H9 (cell line): ENCODE results near the gene SLC25A3. TPM values are rescaled to one million over a fixed set of nuclear protein-coding genes. Genes with fewer than 3 reads are reported as not detected.

Source experiments
- DNase-seq: peaks from one replicate; pipeline ENCODE4 v3.0.0-alpha.2; 2017
- H2AFZ ChIP-seq: one replicate; pipeline ENCODE4 v1.6.1; 2013; ENCODE audit warnings: mild to moderate bottlenecking, low read length, control low read depth, moderate library complexity
- H2AK5ac ChIP-seq: 2 replicates; pipeline ENCODE4 v1.6.1; 2013; ENCODE audit warnings: low read length, control low read depth, mixed read lengths; ENCODE audit not compliant: insufficient read length
- H2BK120ac ChIP-seq: one replicate; pipeline ENCODE4 v1.6.1; 2013; ENCODE audit warnings: low read depth, mild to moderate bottlenecking, low read length, control low read depth, inconsistent platforms; ENCODE audit not compliant: poor library complexity, severe bottlenecking
- H2BK12ac ChIP-seq: 2 replicates; pipeline ENCODE4 v1.6.1; 2013; ENCODE audit warnings: low read length, control low read depth, mixed read lengths, low read depth; ENCODE audit not compliant: insufficient read length
- H2BK15ac ChIP-seq: 2 replicates; pipeline ENCODE4 v1.6.1; 2013; ENCODE audit warnings: low read depth, low read length, control low read depth
- H2BK20ac ChIP-seq: one replicate; pipeline ENCODE4 v1.6.1; 2013; ENCODE audit warnings: low read depth, mild to moderate bottlenecking, low read length, control low read depth, inconsistent platforms; ENCODE audit not compliant: poor library complexity, severe bottlenecking
- H2BK5ac ChIP-seq: 2 replicates; pipeline ENCODE4 v1.6.1; 2013; ENCODE audit warnings: low read length, control low read depth, mixed read lengths; ENCODE audit not compliant: insufficient read length
- H3K14ac ChIP-seq: 2 replicates; pipeline ENCODE4 v1.6.1; 2013; ENCODE audit warnings: low read length, control low read depth; ENCODE audit not compliant: insufficient read depth
- H3K18ac ChIP-seq: 2 replicates; pipeline ENCODE4 v1.6.1; 2013; ENCODE audit warnings: low read depth, mild to moderate bottlenecking, mixed read lengths, low read length, control low read depth; ENCODE audit not compliant: insufficient read length
- H3K23ac ChIP-seq: 2 replicates; pipeline ENCODE4 v1.6.1; 2013; ENCODE audit warnings: low read length, control low read depth, mixed read lengths, low read depth; ENCODE audit not compliant: insufficient read length
- H3K23me2 ChIP-seq: 2 replicates; pipeline ENCODE4 v1.6.1; 2013; ENCODE audit warnings: low read depth, mild to moderate bottlenecking, mixed read lengths, low read length, control low read depth; ENCODE audit not compliant: insufficient read length, poor library complexity, severe bottlenecking
- H3K27ac ChIP-seq: 2 replicates; pipeline ENCODE4 v1.5.1; 2013; ENCODE audit warnings: low read length, control low read depth, mixed read lengths, low read depth; ENCODE audit not compliant: insufficient read length
- H3K27me3 ChIP-seq: 2 replicates; pipeline ENCODE4 v1.6.1; 2013; ENCODE audit warnings: low read length, control low read depth, inconsistent platforms; ENCODE audit not compliant: insufficient read depth
- H3K4ac ChIP-seq: 2 replicates; pipeline ENCODE4 v1.6.1; 2013; ENCODE audit warnings: low read depth, mild to moderate bottlenecking, control low read depth, inconsistent platforms, low read length, moderate library complexity
- H3K4me1 ChIP-seq: 2 replicates; pipeline ENCODE4 v1.6.1; 2013; ENCODE audit warnings: low read length, control low read depth, inconsistent platforms; ENCODE audit not compliant: insufficient read depth
- H3K4me2 ChIP-seq: 2 replicates; pipeline ENCODE4 v1.6.1; 2013; ENCODE audit warnings: low read length, control low read depth, mixed read lengths; ENCODE audit not compliant: insufficient read length, insufficient read depth
- H3K56ac ChIP-seq: 2 replicates; pipeline ENCODE4 v1.6.1; 2013; ENCODE audit warnings: low read depth, mild to moderate bottlenecking, mixed read lengths, low read length, control low read depth; ENCODE audit not compliant: insufficient read length
- H3K79me1 ChIP-seq: 2 replicates; pipeline ENCODE4 v1.6.1; 2013; ENCODE audit warnings: low read depth, mild to moderate bottlenecking, moderate library complexity, low read length, control low read depth, inconsistent platforms; ENCODE audit not compliant: insufficient read depth, poor library complexity, severe bottlenecking
- H3K79me2 ChIP-seq: 2 replicates; pipeline ENCODE4 v1.6.1; 2013; ENCODE audit warnings: low read length, control low read depth, inconsistent platforms; ENCODE audit not compliant: insufficient read depth
- H3K9ac ChIP-seq: 2 replicates; pipeline ENCODE4 v1.6.1; 2013; ENCODE audit warnings: low read length, control low read depth, mixed read lengths; ENCODE audit not compliant: insufficient read length; ENCODE audit errors: extremely low read depth
- H3K9me3 ChIP-seq: one replicate; pipeline ENCODE4 v1.6.1; 2013; ENCODE audit warnings: low read depth, low read length, inconsistent platforms; ENCODE audit not compliant: control insufficient read depth
- H3T11ph ChIP-seq: one replicate; pipeline ENCODE4 v1.6.1; 2013; ENCODE audit warnings: mild to moderate bottlenecking, low read length, control low read depth, inconsistent platforms
- H4K20me1 ChIP-seq: one replicate; pipeline ENCODE4 v1.6.1; 2013; ENCODE audit not compliant: control insufficient read depth, insufficient read length, insufficient read depth
- H4K5ac ChIP-seq: 2 replicates; pipeline ENCODE4 v1.6.1; 2013; ENCODE audit warnings: low read depth, mild to moderate bottlenecking, mixed read lengths, low read length, control low read depth; ENCODE audit not compliant: insufficient read length
- H4K8ac ChIP-seq: replicated peaks from 2 replicates; pipeline ENCODE4 v1.6.1; 2013; ENCODE audit warnings: low read length, control low read depth, mixed read lengths, low read depth; ENCODE audit not compliant: insufficient read length
- H4K91ac ChIP-seq: 2 replicates; pipeline ENCODE4 v1.6.1; 2013; ENCODE audit warnings: low read depth, mild to moderate bottlenecking, moderate library complexity, mixed read lengths, low read length, control low read depth; ENCODE audit not compliant: insufficient read length
- H3K27ac Mint-ChIP-seq, 3 experiments: 2 replicates in 2 of 3; 3 replicates in 1 of 3; pipeline ENCODE4 v1.8.0; 2020 to 2021; ENCODE audit warnings: mixed read lengths in 3 of 3, mild to moderate bottlenecking in 1 of 3, moderate library complexity in 1 of 3
- H3K27me3 Mint-ChIP-seq: 2 replicates; pipeline ENCODE4 v1.8.0; 2021; ENCODE audit warnings: low read depth, mild to moderate bottlenecking, moderate library complexity, mixed read lengths
- H3K36me3 Mint-ChIP-seq, 3 experiments: 2 replicates in 2 of 3; 3 replicates in 1 of 3; pipeline ENCODE4 v1.8.0; 2020 to 2021; ENCODE audit warnings: low read depth in 3 of 3, mixed read lengths in 3 of 3; ENCODE audit not compliant: insufficient read depth in 1 of 3
- H3K4me1 Mint-ChIP-seq, 2 experiments: 2 replicates each; pipeline ENCODE4 v1.8.0; 2020; ENCODE audit warnings: mixed read lengths in 2 of 2
- H3K4me3 Mint-ChIP-seq, 2 experiments: 2 replicates in 1 of 2; 3 replicates in 1 of 2; pipeline ENCODE4 v1.8.0; 2020 to 2021; ENCODE audit warnings: mild to moderate bottlenecking in 2 of 2, mixed read lengths in 2 of 2, moderate library complexity in 1 of 2
- H3K9me3 Mint-ChIP-seq, 2 experiments: 2 replicates in 1 of 2; 3 replicates in 1 of 2; pipeline ENCODE4 v1.8.0; 2020; ENCODE audit warnings: mild to moderate bottlenecking in 2 of 2, mixed read lengths in 2 of 2, moderate library complexity in 1 of 2
- WGBS: extraction: QIAGEN DNeasy Blood & Tissue Kit; methylation state at CpG from one replicate; pipeline ENCODE4 v1.1.7; 2013; ENCODE audit warnings: missing lambda C conversion rate, low lambda C conversion rate, mixed read lengths; ENCODE audit not compliant: insufficient read length; ENCODE audit errors: extremely low coverage; 5-methylcytosine and 5-hydroxymethylcytosine counted together
- total RNA-seq: library from RNA; stranded (reverse); gene quantifications from 2 replicates; pipeline ENCODE4 v1.2.1, GENCODE V29; 2021
- TF ChIP-seq, protein P1 (sequence below): fragments of 200-600 bp; sonication (generic); conservative IDR thresholded peaks from 3 replicates; pipeline ENCODE4 v1.8.0; 2021; ENCODE audit warnings: antibody characterized with exemption, mild to moderate bottlenecking

The SLC25A3 gene
- total RNA-seq, 1 experiment from 2014 or later: 673 TPM

DNA sequence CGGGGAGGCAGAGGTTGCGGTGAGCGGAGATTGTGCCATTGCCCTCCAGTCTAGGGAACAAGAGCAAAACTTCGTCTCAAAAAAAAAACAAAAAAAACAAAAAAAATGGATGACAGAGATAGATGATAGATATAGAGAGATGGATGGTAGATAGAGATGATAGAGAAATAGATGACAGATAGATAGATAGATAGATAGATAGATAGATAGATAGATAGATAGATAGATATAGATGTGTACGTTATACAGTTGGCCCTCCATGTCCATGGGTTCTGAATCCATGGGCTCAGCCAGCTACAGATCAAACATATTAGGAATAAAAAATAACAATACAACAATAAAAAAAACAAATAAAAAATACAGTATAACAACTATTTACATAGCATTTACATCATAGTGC lies 12.8 kb upstream of the SLC25A3 start:
- H3K27me3 Mint-ChIP-seq: no peaks in the 10 kb centered on the region; the same call in 1 of the 2 replicates
- H3K9ac ChIP-seq: no peak overlapping the region
- no peak for DNase-seq
- no peaks in the 10 kb centered on the region for H3K4me1 Mint-ChIP-seq
- H3K9me3 ChIP-seq: no peaks in the 10 kb centered on the region
- no peak overlapping the region for H2BK5ac ChIP-seq
- no peak overlapping the region for H4K91ac ChIP-seq
- H3K27me3 ChIP-seq: no peaks in the 10 kb centered on the region; the same call in 1 of the 2 replicates
- H3K79me1 ChIP-seq: no peaks in the 10 kb centered on the region
- no peak overlapping the region for H2AK5ac ChIP-seq
- H3K56ac ChIP-seq: no peak overlapping the region
- no peak overlapping the region for H3K18ac ChIP-seq
- H3K23me2 ChIP-seq: no peaks in the 10 kb centered on the region
- no peaks in the 10 kb centered on the region for H3K4me1 ChIP-seq
- H2BK20ac ChIP-seq: no peak overlapping the region
- H3K14ac ChIP-seq: no peak overlapping the region
- no peak overlapping the region for H3K27ac ChIP-seq
- no peak overlapping the region for H3K4me3 Mint-ChIP-seq
- H3K27ac Mint-ChIP-seq: no peak overlapping the region
- H3K23ac ChIP-seq: no peak overlapping the region
- no peaks in the 10 kb centered on the region for H4K20me1 ChIP-seq
- H2BK120ac ChIP-seq: no peak overlapping the region
- H2BK12ac ChIP-seq: no peak overlapping the region
- no peaks in the 10 kb centered on the region for H3K79me2 ChIP-seq
- no peak overlapping the region for H4K8ac ChIP-seq
- H4K5ac ChIP-seq: no peak overlapping the region
- no CpG with 5 or more reads among the region's 5 CpGs for WGBS
- H3T11ph ChIP-seq: no peak overlapping the region
- no peak overlapping the region for H2BK15ac ChIP-seq
- H2AFZ ChIP-seq: no peak overlapping the region
- TF ChIP-seq, protein P1, sequence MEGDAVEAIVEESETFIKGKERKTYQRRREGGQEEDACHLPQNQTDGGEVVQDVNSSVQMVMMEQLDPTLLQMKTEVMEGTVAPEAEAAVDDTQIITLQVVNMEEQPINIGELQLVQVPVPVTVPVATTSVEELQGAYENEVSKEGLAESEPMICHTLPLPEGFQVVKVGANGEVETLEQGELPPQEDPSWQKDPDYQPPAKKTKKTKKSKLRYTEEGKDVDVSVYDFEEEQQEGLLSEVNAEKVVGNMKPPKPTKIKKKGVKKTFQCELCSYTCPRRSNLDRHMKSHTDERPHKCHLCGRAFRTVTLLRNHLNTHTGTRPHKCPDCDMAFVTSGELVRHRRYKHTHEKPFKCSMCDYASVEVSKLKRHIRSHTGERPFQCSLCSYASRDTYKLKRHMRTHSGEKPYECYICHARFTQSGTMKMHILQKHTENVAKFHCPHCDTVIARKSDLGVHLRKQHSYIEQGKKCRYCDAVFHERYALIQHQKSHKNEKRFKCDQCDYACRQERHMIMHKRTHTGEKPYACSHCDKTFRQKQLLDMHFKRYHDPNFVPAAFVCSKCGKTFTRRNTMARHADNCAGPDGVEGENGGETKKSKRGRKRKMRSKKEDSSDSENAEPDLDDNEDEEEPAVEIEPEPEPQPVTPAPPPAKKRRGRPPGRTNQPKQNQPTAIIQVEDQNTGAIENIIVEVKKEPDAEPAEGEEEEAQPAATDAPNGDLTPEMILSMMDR: no peak
- no peaks in the 10 kb centered on the region for H3K36me3 Mint-ChIP-seq
- H3K4me2 ChIP-seq: no peak overlapping the region
- H3K4ac ChIP-seq: no peak overlapping the region
- no peaks in the 10 kb centered on the region for H3K9me3 Mint-ChIP-seq
